Measurements from ENCODE around the gene SELENOW.
"Not testable (repeated sequence)": the region's sequence is repeated elsewhere in the genome, so short reads cannot be mapped to it uniquely, and the experiment has no call there.

SELENOW gene

GRCh38 chr19:47778049-47778953 lies at the start of gene SELENOW:
Gene SELENOW (plus strand): TSS chr19:47778703. CDS start chr19:47778786, 83 bp downstream.
- DNase-seq = peak; percentile 46 to 66

GRCh38 chr19:47729468-47729798 lies 49.1 kb upstream of the SELENOW start:
- no peak for DNase-seq

- peak; percentile 49 to 50 for DNase-seq
These were observed 48.5 kb upstream of the SELENOW start for GRCh38 chr19:47729799-47730520.

- DNase-seq = no peak
These were observed 48.0 kb upstream of the SELENOW start for GRCh38 chr19:47730521-47730889.

- DNase-seq = no peak
These were observed 47.6 kb upstream of the SELENOW start for GRCh38 chr19:47730910-47731309.

- no peak for DNase-seq
These were observed 43.4 kb upstream of the SELENOW start for GRCh38 chr19:47735131-47735530.

- no peak for DNase-seq
These were observed 37.5 kb upstream of the SELENOW start for GRCh38 chr19:47740866-47741519.

GRCh38 chr19:47741544-47742140 lies 36.9 kb upstream of the SELENOW start:
- no peak for DNase-seq

GRCh38 chr19:47742634-47743033 lies 35.9 kb upstream of the SELENOW start:
- DNase-seq = no peak

- DNase-seq = peak; percentile 97
These were observed 33.2 kb upstream of the SELENOW start, which contains the start of gene NOP53 for GRCh38 chr19:47745010-47745901. Gene NOP53 (plus strand): TSS chr19:47745546. CDS start chr19:47745560, 14 bp downstream.

- not testable (repeated sequence) for DNase-seq
These were observed 32.4 kb upstream of the SELENOW start for GRCh38 chr19:47746129-47746528.

GRCh38 chr19:47749326-47749725 lies 29.2 kb upstream of the SELENOW start:
- no peak for DNase-seq

- no peak for DNase-seq
These were observed 27.8 kb upstream of the SELENOW start for GRCh38 chr19:47750752-47751151.

GRCh38 chr19:47752440-47753211 lies 25.9 kb upstream of the SELENOW start:
- no peak for DNase-seq

GRCh38 chr19:47754206-47755064 lies 24.1 kb upstream of the SELENOW start:
- no peak for DNase-seq

- no peak for DNase-seq
These were observed 23.3 kb upstream of the SELENOW start for GRCh38 chr19:47755065-47755761.

- no peak for DNase-seq
These were observed 22.5 kb upstream of the SELENOW start for GRCh38 chr19:47755762-47756626.

GRCh38 chr19:47756627-47756929 lies 21.9 kb upstream of the SELENOW start:
- DNase-seq = no peak
